Dendritic cell treated with granulocyte-macrophage colony-stimulating factor and Interleukin-4, amounts not matched to agents 40 ng/mL and 50 ng/mL, for 4 days (primary cell): ENCODE results near the gene GOLGA3.
"Not testable (repeated sequence)": the region's sequence is repeated elsewhere in the genome, so short reads cannot be mapped to it uniquely, and the experiment has no call there.

Source experiments
- H3K27ac Mint-ChIP-seq: one replicate; pipeline ENCODE4 v1.8.0; 2022; ENCODE audit warnings: mild to moderate bottlenecking, mixed read lengths
- H3K27me3 Mint-ChIP-seq: one replicate; pipeline ENCODE4 v1.8.0; 2022; ENCODE audit warnings: mild to moderate bottlenecking, mixed read lengths
- H3K36me3 Mint-ChIP-seq: one replicate; pipeline ENCODE4 v1.8.0; 2022; ENCODE audit warnings: low read depth, mixed read lengths
- H3K4me1 Mint-ChIP-seq: one replicate; pipeline ENCODE4 v1.8.0; 2022; ENCODE audit warnings: low read depth, mixed read lengths
- H3K4me3 Mint-ChIP-seq: one replicate; pipeline ENCODE4 v1.8.0; 2022; ENCODE audit warnings: mild to moderate bottlenecking, moderate library complexity, mixed read lengths
- H3K9me3 Mint-ChIP-seq: one replicate; pipeline ENCODE4 v1.8.0; 2022; ENCODE audit warnings: mixed read lengths
- intact Hi-C: fragments of 100-400 bp; cut with micrococcal nuclease; formaldehyde crosslinking; loops from one replicate; pipeline ENCODE4 v1.15.0; 2022

GOLGA3 gene

DNA sequence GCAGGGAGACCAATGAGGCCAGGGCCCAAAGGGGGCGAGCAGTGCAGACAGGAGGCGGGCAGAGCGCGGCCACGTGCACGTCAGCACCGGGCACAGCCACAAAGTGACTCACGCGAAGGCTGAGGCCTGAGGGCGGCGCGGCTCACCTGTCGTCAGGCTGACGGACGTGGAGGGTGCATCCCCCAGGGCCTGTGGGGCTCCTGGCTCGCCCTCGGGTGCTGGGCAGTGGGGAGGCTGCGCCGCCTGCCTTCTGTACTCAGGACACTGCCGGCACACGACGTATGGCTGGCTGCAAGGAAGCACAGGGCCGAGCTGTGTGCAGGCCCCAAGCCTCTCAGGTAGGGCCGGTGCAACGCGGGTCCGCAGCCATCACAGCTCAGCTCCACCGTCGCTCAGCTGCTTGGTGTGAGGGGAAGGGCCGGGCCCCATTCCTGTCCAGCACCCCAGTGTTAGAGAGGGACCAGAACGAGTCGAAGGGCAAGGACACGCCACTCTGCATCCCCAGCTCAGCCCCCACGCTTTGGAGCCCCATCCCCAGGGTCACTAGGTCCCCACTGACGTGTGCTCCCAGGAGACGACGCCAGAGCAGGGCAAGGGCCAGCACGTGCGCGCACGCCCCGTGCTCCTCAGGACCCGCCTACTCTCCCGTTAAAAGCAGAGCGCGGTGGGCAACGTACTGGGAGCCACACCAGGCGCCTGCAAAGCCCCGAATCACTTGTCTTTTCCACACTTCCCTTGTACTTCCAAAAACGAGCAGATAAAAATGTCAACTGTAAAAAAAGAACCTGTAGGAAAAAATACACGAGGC is 24.8 kb upstream of the GOLGA3 start:
- Mint-ChIP-seq H3K36me3 (peaks cover 100% of the 10 kb centered on the region), H3K4me3 (no peak overlapping the region), H3K27ac (peak overlapping the region; percentile 45), H3K27me3 (no peaks in the 10 kb centered on the region), H3K4me1 (no peaks in the 10 kb centered on the region), H3K9me3 (no peaks in the 10 kb centered on the region)
- intact Hi-C loops = no loop called here

DNA sequence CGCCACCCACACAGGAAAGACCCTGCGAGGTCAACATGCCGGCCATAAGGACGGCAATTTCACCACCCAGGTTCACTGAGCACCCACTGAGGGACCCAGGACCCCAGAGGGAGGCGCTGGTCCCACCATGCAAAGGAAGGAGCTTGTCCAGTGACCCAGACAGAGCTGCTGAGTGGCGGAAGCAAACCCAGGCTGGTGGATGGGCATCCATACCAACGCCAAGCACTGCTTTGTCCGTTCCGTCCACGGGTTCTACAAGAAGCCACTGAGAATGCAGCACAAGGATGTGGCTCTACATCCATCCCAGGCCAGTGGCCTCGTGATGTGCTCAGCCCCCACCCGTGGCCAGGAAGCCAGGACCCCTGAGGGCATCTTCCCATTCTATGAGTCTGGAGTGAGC is 23.8 kb upstream of the GOLGA3 start:
- no peaks in the 10 kb centered on the region for H3K9me3 Mint-ChIP-seq
- H3K4me3 Mint-ChIP-seq = no peak overlapping the region
- intact Hi-C loops = no loop called here
- no peaks in the 10 kb centered on the region for H3K4me1 Mint-ChIP-seq
- H3K27ac Mint-ChIP-seq = no peak overlapping the region
- H3K36me3 Mint-ChIP-seq = peaks cover 100% of the 10 kb centered on the region
- no peaks in the 10 kb centered on the region for H3K27me3 Mint-ChIP-seq

DNA sequence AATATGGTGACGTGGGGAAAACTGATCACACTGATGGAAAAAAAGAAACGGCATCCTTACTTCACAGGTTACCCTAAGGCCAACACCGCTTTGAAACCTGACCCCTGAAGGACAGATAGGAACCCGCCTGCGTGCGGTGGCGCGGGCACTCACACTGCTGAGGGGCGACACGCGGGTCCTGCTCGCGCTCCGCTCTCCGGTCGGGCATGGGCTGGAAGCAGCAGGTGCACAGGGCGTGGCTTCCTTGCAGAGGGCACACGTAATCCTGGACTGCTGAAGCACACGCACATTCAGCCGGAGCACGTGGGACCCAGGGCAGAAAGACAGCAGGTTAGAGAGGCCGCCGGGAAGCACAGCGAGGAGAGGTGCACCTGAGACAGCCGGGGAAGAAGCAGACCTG is 22.8 kb upstream of the GOLGA3 start:
- peaks cover 100% of the 10 kb centered on the region for H3K36me3 Mint-ChIP-seq
- H3K4me1 Mint-ChIP-seq = no peaks in the 10 kb centered on the region
- H3K27me3 Mint-ChIP-seq = no peaks in the 10 kb centered on the region
- no peak overlapping the region for H3K27ac Mint-ChIP-seq
- intact Hi-C loops = no loop called here
- no peaks in the 10 kb centered on the region for H3K9me3 Mint-ChIP-seq
- H3K4me3 Mint-ChIP-seq = no peak overlapping the region

DNA sequence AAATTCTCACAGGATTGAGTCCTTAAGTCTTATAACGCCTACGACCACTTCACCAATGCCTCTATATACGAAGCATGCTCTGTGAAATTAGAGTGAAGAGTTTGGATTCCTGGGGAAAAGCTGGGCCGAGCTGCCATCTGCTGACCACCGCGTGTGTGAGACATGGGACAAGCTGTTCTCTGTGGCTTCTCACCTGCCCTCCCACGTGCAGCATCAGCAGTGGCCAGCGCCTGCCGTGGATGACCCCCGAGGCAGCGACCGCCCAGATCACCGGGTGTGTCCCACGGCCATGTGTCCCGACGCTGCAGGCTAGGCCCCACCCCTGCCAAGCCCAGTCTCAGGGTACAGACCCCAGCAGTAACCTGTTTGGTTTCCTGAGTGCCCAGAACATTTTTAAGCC is 21.6 kb upstream of the GOLGA3 start:
- no peaks in the 10 kb centered on the region for H3K4me1 Mint-ChIP-seq
- H3K27me3 Mint-ChIP-seq = no peaks in the 10 kb centered on the region
- H3K36me3 Mint-ChIP-seq = peaks cover 100% of the 10 kb centered on the region
- no peaks in the 10 kb centered on the region for H3K9me3 Mint-ChIP-seq
- intact Hi-C loops = no loop called here
- H3K27ac Mint-ChIP-seq = no peak overlapping the region
- H3K4me3 Mint-ChIP-seq = no peak overlapping the region

DNA sequence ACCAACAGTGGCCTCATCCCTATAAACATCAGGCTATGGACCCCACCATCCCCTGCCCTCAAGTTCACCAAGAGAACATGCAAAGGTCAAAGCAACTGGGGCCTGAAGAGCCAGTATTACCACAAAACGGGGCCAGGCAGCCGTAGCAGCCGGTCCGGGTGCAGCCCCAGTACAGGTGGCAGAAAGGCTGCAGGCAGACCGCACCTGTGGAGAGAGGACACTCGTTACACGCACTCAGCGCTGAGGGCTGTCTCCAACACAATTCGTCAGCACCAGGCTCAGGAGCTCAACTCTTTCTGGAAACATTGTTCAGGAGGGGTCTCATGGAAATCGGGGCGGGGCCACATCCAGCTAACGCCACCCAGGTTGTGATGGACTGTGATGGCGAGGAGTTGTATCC is 19.9 kb upstream of the GOLGA3 start:
- Mint-ChIP-seq H3K27ac (no peak overlapping the region), H3K36me3 (peaks cover 100% of the 10 kb centered on the region), H3K27me3 (no peaks in the 10 kb centered on the region), H3K9me3 (no peaks in the 10 kb centered on the region), H3K4me3 (no peak overlapping the region), H3K4me1 (no peaks in the 10 kb centered on the region)
- intact Hi-C loops = no loop called here

DNA sequence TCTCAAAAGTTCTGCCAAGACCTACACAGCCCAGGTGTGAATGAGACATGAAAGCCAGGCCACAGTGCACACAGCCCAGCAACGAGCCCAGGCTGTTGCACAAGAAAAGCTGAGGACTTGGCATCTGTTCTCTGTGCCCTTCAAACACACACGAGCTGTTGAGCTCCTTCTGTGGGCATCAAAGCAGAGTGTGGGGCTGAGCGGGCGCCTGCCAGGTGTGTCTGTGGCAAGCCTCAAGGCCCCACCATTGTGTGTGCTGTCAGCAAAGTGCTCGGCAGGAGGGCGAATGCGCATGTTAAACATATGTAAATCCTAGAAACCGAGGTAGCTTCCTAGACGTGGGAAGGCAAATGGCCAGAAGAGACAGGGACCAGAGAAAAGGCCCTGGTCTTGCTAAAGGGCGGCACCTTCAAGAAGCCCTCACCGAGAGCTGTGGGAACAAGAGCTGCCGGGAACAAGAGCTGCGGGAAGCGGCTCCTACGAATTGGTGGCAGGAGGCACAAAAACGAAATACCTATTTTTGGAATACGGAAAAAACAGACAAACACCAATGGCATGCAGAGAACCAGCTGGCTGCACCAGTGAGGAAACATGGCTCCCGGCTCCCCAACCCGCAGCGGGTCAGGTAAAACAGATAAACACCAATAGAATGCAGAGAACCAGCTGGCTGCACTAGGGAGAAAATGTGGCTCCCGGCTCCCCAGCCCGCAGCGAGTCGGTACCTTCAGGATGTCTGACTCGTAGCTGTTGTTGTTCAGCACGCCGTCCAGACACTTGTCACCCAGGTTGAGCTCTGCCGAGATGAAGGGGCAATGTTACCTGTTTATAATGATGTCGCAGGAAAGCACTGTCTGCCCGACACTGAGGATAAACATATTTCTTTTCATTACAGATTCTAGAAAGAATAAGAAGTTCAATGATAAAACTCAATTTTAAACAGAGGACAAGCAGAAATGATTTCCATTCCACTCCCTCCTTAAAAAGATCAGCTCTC is 19.0 kb upstream of the GOLGA3 start:
- Mint-ChIP-seq H3K9me3 (no peaks in the 10 kb centered on the region), H3K27ac (no peak overlapping the region), H3K4me1 (no peaks in the 10 kb centered on the region), H3K27me3 (no peaks in the 10 kb centered on the region), H3K36me3 (peaks cover 100% of the 10 kb centered on the region), H3K4me3 (no peak overlapping the region)
- intact Hi-C loops = no loop called here

DNA sequence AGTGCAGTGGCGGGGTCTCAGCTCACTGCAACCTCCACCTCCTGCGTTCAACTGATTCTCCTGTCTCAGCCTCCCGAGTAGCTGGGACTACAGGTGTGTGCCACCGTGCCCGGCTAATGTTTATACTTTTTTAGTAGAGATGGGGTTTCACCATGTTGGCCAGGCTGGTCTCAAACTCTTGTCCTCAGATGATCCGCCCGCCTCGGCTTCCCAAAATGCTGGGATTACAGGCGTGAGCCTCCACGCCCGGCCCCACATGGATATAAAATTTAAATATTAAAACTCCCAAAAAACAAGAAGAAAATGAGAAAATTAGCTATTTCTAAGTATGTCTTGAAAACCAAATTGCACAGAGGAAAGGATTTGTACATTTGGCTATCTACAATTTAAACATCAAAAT is 16.0 kb upstream of the GOLGA3 start:
- H3K4me1 Mint-ChIP-seq, intact Hi-C loops, H3K27ac Mint-ChIP-seq, H3K27me3 Mint-ChIP-seq, H3K4me3 Mint-ChIP-seq, H3K9me3 Mint-ChIP-seq: not testable (repeated sequence)
- H3K36me3 Mint-ChIP-seq = peaks cover 100% of the 10 kb centered on the region

DNA sequence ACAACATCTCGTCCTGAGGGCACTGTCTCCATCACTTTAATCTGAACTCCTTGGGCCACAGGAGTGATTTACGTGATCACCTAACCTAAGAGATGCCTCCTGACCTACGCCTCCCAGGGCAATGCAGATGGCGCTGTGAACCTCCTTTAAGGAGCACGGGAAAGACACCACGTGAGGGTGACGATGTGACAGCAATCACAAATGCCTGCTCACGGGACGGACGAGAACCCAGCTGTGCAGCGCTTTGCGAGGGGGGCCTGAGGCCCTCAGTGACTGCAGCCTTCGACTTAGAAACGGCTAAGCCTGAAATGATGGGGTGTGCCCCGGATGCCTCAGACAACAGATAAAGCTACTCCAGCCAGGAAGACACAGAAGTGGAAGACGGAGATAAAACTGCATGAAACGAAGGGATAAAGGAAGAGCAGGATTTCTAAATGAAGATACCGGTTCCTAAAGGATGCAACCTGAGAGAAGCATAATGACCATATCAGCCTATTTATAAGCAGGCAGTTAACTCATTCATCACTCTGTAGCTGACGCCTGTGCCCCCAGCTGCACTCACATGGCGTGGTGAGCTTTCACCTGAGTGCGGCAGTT is 13.9 kb upstream of the GOLGA3 start:
- Mint-ChIP-seq H3K4me1 (peaks cover 6% of the 10 kb centered on the region), H3K9me3 (no peaks in the 10 kb centered on the region), H3K36me3 (peaks cover 100% of the 10 kb centered on the region), H3K4me3 (no peak overlapping the region), H3K27ac (no peak overlapping the region), H3K27me3 (no peaks in the 10 kb centered on the region)
- intact Hi-C loops = no loop called here

DNA sequence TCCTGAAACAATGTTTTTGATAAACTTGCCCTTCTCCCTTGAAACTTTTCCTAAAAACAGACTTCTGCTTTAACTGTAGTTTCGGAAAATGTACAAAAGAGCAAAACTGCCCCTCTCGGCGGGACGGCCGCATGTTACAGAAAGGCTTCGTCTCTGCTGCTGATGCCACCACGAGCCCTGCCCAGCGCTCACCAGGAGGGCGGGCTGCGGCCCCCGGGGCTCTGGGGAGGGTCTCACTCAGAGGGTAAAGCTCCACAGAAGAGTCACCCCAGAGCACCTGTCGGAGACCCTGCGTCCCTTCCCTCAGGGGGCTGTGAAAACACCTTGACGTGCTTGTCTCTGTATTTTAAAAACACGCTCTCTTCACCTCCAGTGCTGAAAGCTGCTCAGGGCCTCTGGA is 12.5 kb upstream of the GOLGA3 start:
- Mint-ChIP-seq H3K4me3 (no peak overlapping the region), H3K36me3 (peaks cover 100% of the 10 kb centered on the region), H3K27ac (no peak overlapping the region), H3K4me1 (peaks cover 6% of the 10 kb centered on the region), H3K27me3 (no peaks in the 10 kb centered on the region), H3K9me3 (no peaks in the 10 kb centered on the region)
- intact Hi-C loops = no loop called here

DNA sequence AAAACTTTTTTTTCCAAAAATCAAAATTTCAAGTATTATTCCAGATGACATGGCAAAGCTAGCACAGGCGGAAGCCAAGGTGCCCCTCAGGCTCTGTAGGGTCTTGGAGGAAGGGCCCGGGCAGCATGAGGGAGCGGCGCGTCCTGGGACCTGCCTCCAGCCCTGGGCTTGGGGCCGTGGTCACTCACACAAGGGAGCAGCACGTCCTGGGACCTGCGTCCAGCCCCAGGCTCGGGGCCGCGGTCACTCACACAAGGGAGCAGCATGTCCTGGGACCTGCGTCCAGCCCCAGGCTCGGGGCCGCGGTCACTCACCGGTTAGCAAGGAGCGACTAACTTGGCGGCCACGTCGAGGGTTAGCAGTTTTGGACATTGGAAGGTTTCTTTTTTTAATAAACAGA is 11.9 kb upstream of the GOLGA3 start:
- Mint-ChIP-seq H3K4me1 (peaks cover 6% of the 10 kb centered on the region), H3K9me3 (no peaks in the 10 kb centered on the region), H3K36me3 (peaks cover 96% of the 10 kb centered on the region), H3K27me3 (no peaks in the 10 kb centered on the region), H3K27ac (no peak overlapping the region), H3K4me3 (no peak overlapping the region)
- intact Hi-C loops = no loop called here

DNA sequence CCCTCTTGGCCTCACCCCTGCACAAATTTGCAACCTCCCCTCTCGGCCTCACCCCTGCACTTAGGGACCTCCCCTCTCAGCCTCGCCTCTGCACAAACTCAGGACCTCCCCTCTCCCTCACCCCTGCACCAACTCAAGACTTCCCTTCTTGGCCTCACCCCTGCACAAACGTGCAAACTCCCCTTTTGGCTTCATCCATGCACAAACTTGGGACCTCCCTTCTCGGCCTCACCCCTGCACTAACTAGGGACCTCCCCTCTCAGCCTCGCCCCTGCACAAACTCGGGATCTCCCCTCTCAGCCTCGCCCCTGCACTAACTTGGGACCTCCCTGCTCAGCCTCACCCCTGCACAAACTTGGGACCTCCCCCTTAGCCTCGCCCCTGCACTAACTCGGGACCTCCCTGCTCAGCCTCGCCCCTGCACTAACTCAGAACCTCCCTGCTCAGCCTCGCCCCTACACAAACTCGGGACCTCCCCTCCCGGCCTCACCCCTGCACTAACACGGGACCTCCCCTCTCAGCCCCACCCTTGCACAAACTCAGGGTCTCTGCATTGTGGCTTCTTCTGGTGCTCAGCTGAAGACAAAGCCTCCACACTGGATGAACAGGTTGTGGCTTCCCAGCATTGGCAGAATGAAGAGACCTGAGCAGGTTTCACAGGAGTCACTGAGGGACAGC is 11.0 kb upstream of the GOLGA3 start:
- Mint-ChIP-seq H3K4me1 (peaks cover 6% of the 10 kb centered on the region), H3K4me3 (no peak overlapping the region), H3K9me3 (no peaks in the 10 kb centered on the region), H3K27me3 (no peaks in the 10 kb centered on the region), H3K27ac (no peak overlapping the region), H3K36me3 (peaks cover 96% of the 10 kb centered on the region)
- intact Hi-C loops = no loop called here

DNA sequence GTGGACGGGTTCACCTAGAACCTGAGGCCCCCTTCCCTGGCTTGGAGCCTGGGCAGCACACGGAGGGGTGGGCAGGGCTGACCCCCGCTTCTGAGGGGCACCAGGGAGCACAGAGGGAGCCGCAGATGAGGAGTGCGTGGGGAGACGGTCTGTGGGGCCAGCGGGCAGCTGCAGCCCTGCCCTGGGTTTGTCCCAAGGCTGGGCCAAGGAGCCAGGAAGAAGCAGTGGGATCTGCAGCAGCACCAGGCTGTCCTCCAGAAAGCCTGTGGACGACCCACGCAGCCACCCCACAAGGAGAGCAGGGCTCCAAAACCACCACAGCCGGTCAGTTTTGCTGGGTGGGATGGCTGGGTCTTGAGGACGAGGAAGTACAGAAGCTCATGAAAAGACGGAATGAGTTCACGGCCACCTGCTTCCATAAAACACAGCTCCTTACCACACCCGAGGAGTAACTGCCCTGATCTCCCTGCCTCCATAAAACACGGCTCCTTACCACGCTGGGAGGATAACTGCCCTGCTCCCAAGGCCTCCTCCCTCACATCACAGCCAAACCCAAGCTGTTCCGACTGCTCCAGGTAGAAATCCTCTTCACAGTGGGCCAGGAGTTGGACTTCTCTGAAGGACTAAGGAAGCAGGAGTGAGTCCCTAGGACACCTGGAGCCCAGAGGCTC is 9.9 kb upstream of the GOLGA3 start:
- intact Hi-C loops = no loop called here
- H3K27me3 Mint-ChIP-seq = no peaks in the 10 kb centered on the region
- no peak overlapping the region for H3K27ac Mint-ChIP-seq
- H3K4me1 Mint-ChIP-seq = peaks cover 6% of the 10 kb centered on the region
- no peaks in the 10 kb centered on the region for H3K9me3 Mint-ChIP-seq
- H3K4me3 Mint-ChIP-seq = no peak overlapping the region
- peaks cover 96% of the 10 kb centered on the region for H3K36me3 Mint-ChIP-seq

DNA sequence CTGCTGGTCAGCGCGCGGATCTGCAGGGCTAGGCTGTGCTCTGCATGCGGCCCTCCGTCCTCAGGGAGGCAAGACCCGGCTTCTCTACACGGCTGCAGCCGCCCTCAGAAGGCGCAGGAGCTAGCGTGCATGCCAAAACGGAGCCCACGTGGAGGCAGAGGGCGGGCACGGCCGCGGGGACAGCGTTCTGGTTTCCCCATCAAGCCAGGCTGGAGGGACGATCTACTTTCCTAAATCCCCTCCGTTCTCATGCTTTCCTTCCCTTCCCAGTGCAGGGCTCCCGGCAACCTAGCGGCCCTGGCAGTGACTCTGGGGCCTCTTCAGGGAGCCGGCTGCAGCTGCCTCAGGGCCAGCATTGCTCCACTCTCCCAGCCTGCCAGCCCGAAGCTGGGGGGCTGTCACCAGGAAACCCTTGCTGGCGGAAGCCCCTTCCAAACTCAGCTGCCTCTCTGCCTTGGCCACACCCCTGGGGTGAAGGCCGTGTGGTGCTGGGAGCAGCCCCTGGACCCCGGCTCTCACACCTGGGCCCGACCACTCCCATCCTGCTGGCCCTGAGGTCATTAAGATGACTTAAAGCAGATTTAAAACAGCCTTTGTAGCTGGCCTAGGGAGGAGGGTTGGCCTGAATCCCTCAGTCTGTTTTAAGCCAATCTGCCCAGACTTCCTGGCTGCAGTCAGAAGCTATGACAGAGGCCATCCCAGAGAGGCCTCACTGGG is 9.2 kb upstream of the GOLGA3 start:
- Mint-ChIP-seq H3K4me3 (no peak overlapping the region), H3K4me1 (peaks cover 6% of the 10 kb centered on the region), H3K27me3 (no peaks in the 10 kb centered on the region), H3K9me3 (no peaks in the 10 kb centered on the region), H3K27ac (no peak overlapping the region), H3K36me3 (peaks cover 96% of the 10 kb centered on the region)
- intact Hi-C loops = no loop called here
